ENCODE results near the gene TTL. TPM values are rescaled to one million over a fixed set of nuclear protein-coding genes. Genes with fewer than 3 reads are reported as not detected.

The TTL gene
- total RNA-seq, 1 experiment from 2014 or later, result 31.8 TPM

DNA sequence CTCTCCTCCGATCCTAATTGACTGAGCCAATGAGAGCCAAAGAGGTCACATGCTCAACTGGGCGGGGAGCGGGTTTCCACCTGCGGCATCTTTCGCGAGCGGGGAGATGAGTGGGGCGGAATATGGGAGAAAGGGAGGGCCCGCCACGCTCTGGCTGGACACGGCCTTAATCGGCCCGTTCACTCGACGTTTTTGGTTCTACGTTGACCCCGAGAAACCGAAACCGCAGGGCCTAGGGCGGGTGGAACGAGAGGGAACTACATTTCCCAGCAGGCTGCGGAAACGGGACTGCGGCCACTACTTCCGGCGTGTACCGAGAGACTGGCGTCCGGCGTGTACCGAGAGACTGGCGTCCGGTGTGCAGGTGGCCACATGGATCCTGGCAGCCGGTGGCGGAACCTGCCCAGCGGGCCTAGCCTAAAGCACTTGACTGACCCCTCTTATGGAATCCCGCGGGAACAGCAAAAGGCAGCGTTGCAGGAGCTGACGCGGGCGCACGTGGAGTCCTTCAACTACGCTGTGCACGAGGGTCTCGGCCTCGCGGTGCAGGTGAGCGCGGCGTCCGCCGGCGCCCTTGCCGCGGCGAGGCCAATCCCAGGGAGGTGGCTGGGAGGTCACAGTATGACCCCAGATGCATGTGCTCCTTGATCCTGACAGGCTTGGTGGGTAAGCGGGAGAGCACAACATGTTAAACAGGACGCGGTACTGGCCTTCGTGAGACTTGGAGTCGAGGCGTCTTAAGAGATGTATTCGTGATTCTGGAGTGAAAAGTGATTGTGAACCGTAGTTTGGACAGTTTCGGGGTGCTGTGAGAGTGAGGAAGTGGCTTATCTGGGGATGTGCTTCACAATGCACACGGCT, 60.4 kb downstream of the TTL start, which contains the start of gene POLR1B:
POLR1B (plus strand) TSS at position 343 of the 861 bp plus-strand sequence; CDS start at position 373, 30 bp downstream.
- intact Hi-C loops (cut with micrococcal nuclease; ENCODE audit: unreplicated experiment), result no loop called here

DNA sequence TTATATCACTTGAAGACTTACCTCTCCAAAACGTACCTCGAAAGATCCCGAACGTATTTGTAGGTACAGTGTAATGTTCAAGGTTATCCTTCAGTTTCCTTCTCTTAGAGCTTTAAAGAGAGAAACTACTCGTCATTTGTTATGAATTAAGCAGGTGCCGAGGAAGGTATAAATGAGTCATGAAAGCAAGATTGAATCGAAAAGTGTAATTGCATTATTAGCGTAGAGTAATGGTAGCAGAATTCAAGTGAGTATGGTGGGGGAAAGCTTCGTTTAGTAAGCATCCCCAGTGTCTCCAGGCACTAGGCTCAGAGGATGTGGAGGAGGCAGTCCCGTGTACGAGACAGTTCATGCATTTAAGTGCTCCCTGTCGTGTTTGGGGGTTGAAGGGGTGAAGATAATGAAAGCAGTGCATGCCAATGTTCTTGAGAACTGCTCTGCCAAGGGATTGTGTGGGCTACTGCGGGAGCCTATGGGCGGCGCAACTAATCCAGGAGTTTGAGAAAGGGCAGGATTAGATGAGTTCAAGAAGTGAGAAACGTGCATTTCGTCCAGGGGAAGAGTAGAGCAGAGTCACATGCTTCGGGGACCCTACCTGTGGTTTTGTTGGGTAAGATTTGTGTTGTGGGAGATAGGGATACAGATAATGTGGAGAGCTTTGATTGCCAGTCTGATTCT, 61.2 kb downstream of the TTL start:
- Mint-ChIP-seq H3K27ac (ENCODE audit: unreplicated experiment) (no peak overlapping the region), H3K36me3 (ENCODE audit: insufficient read depth, unreplicated experiment) (peaks cover 8% of the 10 kb centered on the region), H3K4me1 (ENCODE audit: low read depth, unreplicated experiment) (peaks cover 5% of the 10 kb centered on the region), H3K27me3 (ENCODE audit: unreplicated experiment) (no peaks in the 10 kb centered on the region), H3K4me3 (ENCODE audit: low read depth, unreplicated experiment) (no peak overlapping the region), H3K9me3 (ENCODE audit: low read depth, unreplicated experiment) (no peaks in the 10 kb centered on the region)
- CTCF ChIA-PET, result no interaction called here
- TSS peak; percentile 39 for BruUV-seq (replicated peaks)
- intact Hi-C loops (cut with micrococcal nuclease; ENCODE audit: unreplicated experiment), result no loop called here
- TF ChIP-seq, protein P1, sequence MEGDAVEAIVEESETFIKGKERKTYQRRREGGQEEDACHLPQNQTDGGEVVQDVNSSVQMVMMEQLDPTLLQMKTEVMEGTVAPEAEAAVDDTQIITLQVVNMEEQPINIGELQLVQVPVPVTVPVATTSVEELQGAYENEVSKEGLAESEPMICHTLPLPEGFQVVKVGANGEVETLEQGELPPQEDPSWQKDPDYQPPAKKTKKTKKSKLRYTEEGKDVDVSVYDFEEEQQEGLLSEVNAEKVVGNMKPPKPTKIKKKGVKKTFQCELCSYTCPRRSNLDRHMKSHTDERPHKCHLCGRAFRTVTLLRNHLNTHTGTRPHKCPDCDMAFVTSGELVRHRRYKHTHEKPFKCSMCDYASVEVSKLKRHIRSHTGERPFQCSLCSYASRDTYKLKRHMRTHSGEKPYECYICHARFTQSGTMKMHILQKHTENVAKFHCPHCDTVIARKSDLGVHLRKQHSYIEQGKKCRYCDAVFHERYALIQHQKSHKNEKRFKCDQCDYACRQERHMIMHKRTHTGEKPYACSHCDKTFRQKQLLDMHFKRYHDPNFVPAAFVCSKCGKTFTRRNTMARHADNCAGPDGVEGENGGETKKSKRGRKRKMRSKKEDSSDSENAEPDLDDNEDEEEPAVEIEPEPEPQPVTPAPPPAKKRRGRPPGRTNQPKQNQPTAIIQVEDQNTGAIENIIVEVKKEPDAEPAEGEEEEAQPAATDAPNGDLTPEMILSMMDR (IDR thresholded peaks at IDR 0.05; ENCODE audit: unreplicated experiment), result no peak
- peak; percentile 18 for DNase-seq

More for the DNA sequence above, 60.4 kb downstream of the TTL start, which contains the start of gene POLR1B:
- TF ChIP-seq, protein P1 (IDR thresholded peaks at IDR 0.05; ENCODE audit: unreplicated experiment), result no peak
- Mint-ChIP-seq H3K9me3 (ENCODE audit: low read depth, unreplicated experiment) (no peaks in the 10 kb centered on the region), H3K27me3 (ENCODE audit: unreplicated experiment) (no peaks in the 10 kb centered on the region), H3K36me3 (ENCODE audit: insufficient read depth, unreplicated experiment) (peaks cover 5% of the 10 kb centered on the region), H3K27ac (ENCODE audit: unreplicated experiment) (no peak within 1 kb of the TSS), H3K4me1 (ENCODE audit: low read depth, unreplicated experiment) (peaks cover 5% of the 10 kb centered on the region), H3K4me3 (ENCODE audit: low read depth, unreplicated experiment) (no peak within 1 kb of the TSS)
- no TSS peak for BruUV-seq (replicated peaks)
- peak; percentile 91 for DNase-seq
- CTCF ChIA-PET, result no interaction called here

DNA sequence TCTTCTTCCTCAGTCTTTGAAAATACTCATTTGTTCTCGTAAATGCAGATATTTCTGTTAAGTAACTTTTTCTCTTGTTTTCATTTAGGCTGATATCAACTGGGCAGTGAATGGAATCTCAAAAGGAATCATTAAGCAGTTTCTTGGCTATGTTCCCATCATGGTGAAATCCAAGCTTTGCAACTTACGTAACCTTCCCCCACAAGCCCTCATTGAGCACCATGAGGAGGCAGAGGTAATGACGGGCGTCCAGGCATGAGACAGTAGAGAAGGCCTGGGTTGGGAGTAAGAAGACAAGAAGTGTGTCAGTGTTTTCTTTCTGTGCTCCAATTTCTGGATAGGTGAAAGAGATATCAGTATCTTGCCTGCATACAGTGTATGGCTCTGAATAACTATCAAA, 65.4 kb downstream of the TTL start:
- CTCF ChIA-PET, result no interaction called here
- no TSS peak for BruUV-seq (replicated peaks)
- intact Hi-C loops (cut with micrococcal nuclease; ENCODE audit: unreplicated experiment), result no loop called here
- TF ChIP-seq, protein P1 (IDR thresholded peaks at IDR 0.05; ENCODE audit: unreplicated experiment), result no peak
- Mint-ChIP-seq H3K4me1 (ENCODE audit: low read depth, unreplicated experiment) (no peaks in the 10 kb centered on the region), H3K9me3 (ENCODE audit: low read depth, unreplicated experiment) (no peaks in the 10 kb centered on the region), H3K27me3 (ENCODE audit: unreplicated experiment) (no peaks in the 10 kb centered on the region), H3K36me3 (ENCODE audit: insufficient read depth, unreplicated experiment) (peaks cover 30% of the 10 kb centered on the region), H3K27ac (ENCODE audit: unreplicated experiment) (no peak overlapping the region), H3K4me3 (ENCODE audit: low read depth, unreplicated experiment) (no peak overlapping the region)
- no peak for DNase-seq

DNA sequence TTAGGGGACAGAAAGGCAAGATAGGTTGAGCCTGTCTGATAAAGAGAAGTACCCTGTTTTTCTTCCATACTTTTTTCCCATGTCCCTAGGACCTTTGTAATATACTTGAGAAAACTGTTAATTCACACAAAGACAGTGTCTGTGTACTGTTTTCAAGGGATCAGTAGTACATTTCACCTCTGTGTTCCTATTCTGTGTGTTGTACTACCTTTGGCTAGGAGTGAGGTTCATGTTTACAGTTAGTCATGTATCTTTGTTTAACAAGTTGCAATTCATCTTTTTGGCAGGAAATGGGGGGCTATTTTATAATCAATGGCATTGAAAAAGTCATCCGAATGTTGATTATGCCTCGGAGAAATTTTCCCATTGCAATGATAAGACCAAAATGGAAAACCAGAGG, 67.0 kb downstream of the TTL start:
- BruUV-seq (replicated peaks), result no TSS peak
- intact Hi-C loops (cut with micrococcal nuclease; ENCODE audit: unreplicated experiment), result no loop called here
- no peak overlapping the region for H3K27ac Mint-ChIP-seq (ENCODE audit: unreplicated experiment)
- H3K4me1 Mint-ChIP-seq (ENCODE audit: low read depth, unreplicated experiment), result no peaks in the 10 kb centered on the region
- no peak overlapping the region for H3K4me3 Mint-ChIP-seq (ENCODE audit: low read depth, unreplicated experiment)
- H3K27me3 Mint-ChIP-seq (ENCODE audit: unreplicated experiment), result no peaks in the 10 kb centered on the region
- no peak for DNase-seq
- CTCF ChIA-PET, result no interaction called here
- no peaks in the 10 kb centered on the region for H3K9me3 Mint-ChIP-seq (ENCODE audit: low read depth, unreplicated experiment)
- TF ChIP-seq, protein P1 (IDR thresholded peaks at IDR 0.05; ENCODE audit: unreplicated experiment), result no peak
- H3K36me3 Mint-ChIP-seq (ENCODE audit: insufficient read depth, unreplicated experiment), result peaks cover 41% of the 10 kb centered on the region
